Activated CD4-positive, alpha-beta T cell treated with anti-CD3 and anti-CD28 coated beads, Interleukin-2, amount 50 U/mL, for 48 hours (primary cell): ENCODE measurements around the gene SLAMF1.

Experiments
- DNase-seq, 2 experiments: peaks; one replicate each; pipeline ENCODE4 v3.0.0-alpha.2; 2020

Gene SLAMF1

GRCh38 chr1:160638540-160638857, 8.3 kb downstream of the SLAMF1 start:
- no peak for DNase-seq

GRCh38 chr1:160637821-160638539, 8.9 kb downstream of the SLAMF1 start:
- DNase-seq: no peak

- no peak for DNase-seq
Observed at GRCh38 chr1:160637065-160637464, 9.8 kb downstream of the SLAMF1 start.

GRCh38 chr1:160636547-160636946, 10.3 kb downstream of the SLAMF1 start:
- no peak for DNase-seq

GRCh38 chr1:160636076-160636475, 10.8 kb downstream of the SLAMF1 start:
- no peak for DNase-seq

GRCh38 chr1:160634543-160635491, 12.0 kb downstream of the SLAMF1 start:
- no peak for DNase-seq

- no peak for DNase-seq
Observed at GRCh38 chr1:160633330-160633903, 13.4 kb downstream of the SLAMF1 start.

GRCh38 chr1:160631983-160632625, 14.7 kb downstream of the SLAMF1 start:
- DNase-seq: no peak

- no peak for DNase-seq
Observed at GRCh38 chr1:160630523-160631451, 16.1 kb downstream of the SLAMF1 start.

- DNase-seq: peak; percentile 56 to 71
Observed at GRCh38 chr1:160629286-160630210, 17.3 kb downstream of the SLAMF1 start.

- DNase-seq: no peak
Observed at GRCh38 chr1:160628799-160629263, 18.0 kb downstream of the SLAMF1 start.

- peak; percentile 78 to 83 for DNase-seq
Observed at GRCh38 chr1:160627677-160628289, 19.1 kb downstream of the SLAMF1 start.

- no peak for DNase-seq
Observed at GRCh38 chr1:160626509-160627342, 20.1 kb downstream of the SLAMF1 start.

GRCh38 chr1:160625725-160626498, 20.9 kb downstream of the SLAMF1 start:
- DNase-seq: peak; percentile 71 to 80

- DNase-seq: no peak
Observed at GRCh38 chr1:160625321-160625720, 21.5 kb downstream of the SLAMF1 start.

GRCh38 chr1:160624464-160624863, 22.4 kb downstream of the SLAMF1 start:
- no peak for DNase-seq

- DNase-seq: no peak
Observed at GRCh38 chr1:160623862-160624261, 23.0 kb downstream of the SLAMF1 start.

GRCh38 chr1:160623227-160623633, 23.6 kb downstream of the SLAMF1 start:
- DNase-seq: peak in 1 of 2 experiments; percentile 56
